Motor neuron (in vitro differentiated cells): ENCODE results near the gene TLK2. TPM values are rescaled to one million over a fixed set of nuclear protein-coding genes. Genes with fewer than 3 reads are reported as not detected.
"Not testable (repeated sequence)": the region's sequence is repeated elsewhere in the genome, so short reads cannot be mapped to it uniquely, and the experiment has no call there.

Experiments used
- ATAC-seq, 8 experiments: fragments of 200-7000 bp; cut with Tn5 transposase; replicated peaks in 6 of 8; 2 replicates each; pipeline ENCODE4 v1.8.0; 2021; ENCODE audit warnings: mild to moderate bottlenecking in 8 of 8, moderate library complexity in 8 of 8
- H3K27ac ChIP-seq, 2 donors: fragments of 250-450 bp; sonication (Bioruptor Pico); 2 replicates each; pipeline ENCODE4 v1.9.0; 2021; ENCODE audit warnings: antibody characterized with exemption in 2 of 2, mild to moderate bottlenecking in 2 of 2, moderate library complexity in 1 of 2
- H3K4me1 ChIP-seq, 2 donors: fragments of 250-450 bp; sonication (Bioruptor Pico); replicated peaks in 1 of 2; 2 replicates each; pipeline ENCODE4 v1.6.1; 2021; ENCODE audit warnings: antibody characterized with exemption in 2 of 2, mild to moderate bottlenecking in 2 of 2, moderate library complexity in 1 of 2
- H3K4me3 ChIP-seq, 5 donors: fragments of 250-450 bp; sonication (Bioruptor Pico); 2 replicates each; pipeline ENCODE4 v1.9.0; 2021; ENCODE audit warnings: antibody characterized with exemption in 5 of 5, mild to moderate bottlenecking in 5 of 5, moderate library complexity in 4 of 5
- WGBS, 10 experiments: fragments of 450-650 bp; shearing (Covaris generic); methylation state at CpG; one replicate each; pipeline ENCODE4 v1.0.0; 2022; 5-methylcytosine and 5-hydroxymethylcytosine counted together
- in situ Hi-C, 9 experiments: fragments of 400-800 bp; cut with MboI; loops; one replicate each; pipeline ENCODE4 v1.15.0; 2021; ENCODE audit warnings: low sequenced_read_pairs in 9 of 9, low pct_unique_long_range_greater_than_20kb in 2 of 9; ENCODE audit not compliant: unreplicated experiment in 9 of 9
- total RNA-seq, 8 experiments: library from RNA; unstranded; fragments of 300-600 nt; gene quantifications; 2 replicates each; pipeline versions ENCODE4 v1.2.3 to v1.2.4, GENCODE V29; 2022

The TLK2 gene
- total RNA-seq, 8 experiments from 2014 or later, result 25.2 to 54.5 (median 49.5) TPM

DNA sequence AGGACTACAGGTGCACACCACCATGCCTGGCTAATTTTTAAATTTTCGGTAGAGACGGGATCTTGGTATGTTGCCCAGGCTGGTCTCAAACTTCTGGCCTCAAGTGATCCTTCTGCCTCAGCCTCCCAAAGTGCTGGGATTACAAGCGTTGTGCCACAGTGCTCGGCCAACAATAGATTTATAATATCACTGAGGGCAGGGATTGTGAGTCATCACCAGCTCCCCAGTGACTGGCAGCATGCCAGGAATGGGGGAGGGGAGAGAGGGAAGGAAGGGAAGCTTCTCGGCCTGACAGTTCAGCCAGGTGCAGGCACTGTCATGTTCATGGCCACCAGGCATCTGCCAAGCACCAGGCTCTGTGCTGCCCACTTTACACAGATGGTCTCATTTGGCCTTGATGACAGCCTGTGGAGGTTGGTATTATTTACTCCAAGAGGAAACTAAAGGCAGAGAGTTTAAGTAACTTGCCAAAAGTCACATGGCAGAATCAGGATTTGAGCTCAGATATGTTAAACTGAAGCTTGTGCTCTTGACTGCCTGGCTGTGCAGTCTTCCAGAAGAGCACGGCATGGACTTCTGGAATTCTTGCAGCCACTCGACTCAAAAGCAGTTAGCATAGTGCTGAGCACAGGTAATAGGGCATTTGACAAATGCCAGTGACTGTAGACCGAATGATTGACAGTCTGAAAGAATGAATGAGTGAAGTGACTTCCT, 7.8 kb upstream of the TLK2 start:
- in situ Hi-C loops, H3K4me3 ChIP-seq, H3K27ac ChIP-seq: not testable (repeated sequence)
- WGBS, 10 experiments, result 40% methylated on average over 1 of the region's 8 CpGs; no CpG with 5 or more reads in 9 of the 10 experiments
- peak; percentile 47 to 86 (median 56) for ATAC-seq
- H3K4me1 ChIP-seq, result peaks cover 7 to 11% of the 10 kb centered on the region in 2 donors

DNA sequence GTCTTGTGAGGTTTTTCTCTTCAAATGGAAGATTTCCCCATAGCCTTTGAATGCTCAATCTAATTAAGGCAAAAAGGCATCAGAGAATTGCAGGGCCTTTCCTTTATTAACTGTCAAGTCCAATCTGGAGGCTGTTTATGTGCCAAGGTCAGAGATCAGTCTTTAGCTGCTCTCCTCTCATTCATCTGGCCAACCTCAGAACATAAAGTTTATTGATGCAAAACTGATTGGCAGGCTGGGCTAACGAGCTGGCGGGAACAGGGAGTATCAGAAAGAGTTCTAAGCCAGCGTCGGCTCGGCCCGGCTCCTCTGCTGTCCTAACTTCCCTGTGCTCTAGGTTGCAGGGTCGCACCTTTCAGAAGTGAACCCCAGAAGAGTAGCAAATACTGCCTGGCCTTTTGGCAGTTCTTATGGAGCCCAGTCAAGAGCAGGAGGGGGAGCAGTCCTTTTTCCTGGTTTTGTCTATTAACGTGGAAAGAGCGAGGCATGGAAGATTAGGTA, 7.2 kb upstream of the TLK2 start:
- ATAC-seq, result peak in 4 of 8 experiments; percentile 7 to 24 (median 18)
- H3K4me1 ChIP-seq, result peaks cover 7 to 11% of the 10 kb centered on the region in 2 donors
- H3K4me3 ChIP-seq, in situ Hi-C loops, H3K27ac ChIP-seq: not testable (repeated sequence)
- WGBS, 10 experiments, result 20 to 55% (median 40%) methylated on average over 1 to 8 of the region's 9 CpGs; no CpG with 5 or more reads in 7 of the 10 experiments

DNA sequence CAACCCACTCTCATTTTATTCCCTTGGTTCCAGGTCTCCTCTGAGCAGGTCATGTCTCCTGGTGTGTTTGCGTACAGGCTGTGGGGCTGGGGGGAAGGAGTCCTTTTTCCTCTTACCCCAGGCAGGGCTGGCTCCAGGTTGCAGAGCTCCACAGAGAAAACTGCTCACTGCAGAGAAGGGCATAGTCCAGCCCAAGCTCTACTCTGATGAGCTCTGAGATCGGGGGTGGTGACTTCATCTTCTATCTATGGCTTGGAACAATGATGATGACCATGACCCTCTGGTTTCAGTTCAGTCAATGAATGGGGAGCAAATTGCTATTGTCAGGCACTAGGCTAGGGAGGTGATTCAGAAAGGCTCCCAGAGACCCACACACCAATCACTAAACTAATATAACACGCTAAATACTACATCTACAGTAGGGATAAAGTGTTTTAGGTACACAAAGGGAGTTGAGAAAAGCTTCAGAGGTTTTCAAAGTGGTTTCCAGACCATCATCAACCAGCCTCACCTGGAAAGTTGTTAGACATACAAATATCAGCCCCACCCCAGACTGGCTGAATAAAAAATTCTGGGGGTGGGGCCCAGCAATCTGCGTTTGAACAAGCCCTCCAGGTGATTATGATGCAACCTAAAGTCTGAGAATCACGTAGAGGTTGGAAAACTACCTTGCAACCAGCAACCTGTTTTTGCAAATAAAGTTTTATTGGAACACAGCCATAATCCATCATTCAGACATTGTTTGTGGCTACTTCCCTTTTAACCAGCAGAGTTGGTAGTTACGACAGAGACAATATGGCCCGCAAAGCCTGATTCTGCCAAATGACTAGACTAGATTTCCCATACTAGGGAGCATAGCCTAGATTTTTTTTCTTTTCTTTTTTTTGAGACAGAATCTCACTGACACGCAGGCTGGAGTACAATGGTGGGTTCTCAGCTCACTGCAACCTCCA, 5.3 kb upstream of the TLK2 start:
- Histone ChIP-seq H3K27ac (peak overlapping the region in 1 of 2 donors; percentile 43), H3K4me1 (peaks cover 13% of the 10 kb centered on the region in 2 donors)
- H3K4me3 ChIP-seq, in situ Hi-C loops: not testable (repeated sequence)
- peak in 5 of 8 experiments; percentile 76 to 87 (median 77) for ATAC-seq
- WGBS, 10 experiments, result 71 to 100% (median 81%) methylated on average over 1 to 3 of the region's 8 CpGs; no CpG with 5 or more reads in 6 of the 10 experiments

DNA sequence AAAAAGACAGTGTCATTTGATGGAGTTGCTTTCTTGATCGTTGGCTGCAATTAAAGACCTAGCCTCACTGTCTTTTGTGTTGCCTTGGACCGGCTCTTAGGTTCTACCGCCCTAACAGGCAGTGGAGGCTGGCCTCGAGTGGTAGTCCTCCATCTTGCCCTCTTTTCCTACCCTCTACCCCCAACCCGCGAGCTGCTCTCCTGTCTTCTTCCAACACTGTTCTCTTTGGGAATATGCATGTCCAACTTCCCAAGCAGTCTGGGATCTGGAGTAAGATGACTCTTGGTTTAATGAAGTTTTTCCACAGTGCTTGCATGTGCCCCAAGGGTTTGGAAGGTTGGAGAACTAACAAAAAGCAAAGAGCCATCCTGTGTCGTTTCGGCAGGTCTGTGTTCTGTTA, 1.5 kb upstream of the TLK2 start:
- Histone ChIP-seq H3K4me1 (peaks cover 15% of the 10 kb centered on the region in 2 donors), H3K4me3 (peak overlapping the region; percentile 83 to 100 (median 100))
- H3K27ac ChIP-seq, ATAC-seq, in situ Hi-C loops: not testable (repeated sequence)
- WGBS, 10 experiments, result 73 to 93% (median 86%) methylated on average over 2 to 6 of the region's 8 CpGs; no CpG with 5 or more reads in 1 of the 10 experiments

DNA sequence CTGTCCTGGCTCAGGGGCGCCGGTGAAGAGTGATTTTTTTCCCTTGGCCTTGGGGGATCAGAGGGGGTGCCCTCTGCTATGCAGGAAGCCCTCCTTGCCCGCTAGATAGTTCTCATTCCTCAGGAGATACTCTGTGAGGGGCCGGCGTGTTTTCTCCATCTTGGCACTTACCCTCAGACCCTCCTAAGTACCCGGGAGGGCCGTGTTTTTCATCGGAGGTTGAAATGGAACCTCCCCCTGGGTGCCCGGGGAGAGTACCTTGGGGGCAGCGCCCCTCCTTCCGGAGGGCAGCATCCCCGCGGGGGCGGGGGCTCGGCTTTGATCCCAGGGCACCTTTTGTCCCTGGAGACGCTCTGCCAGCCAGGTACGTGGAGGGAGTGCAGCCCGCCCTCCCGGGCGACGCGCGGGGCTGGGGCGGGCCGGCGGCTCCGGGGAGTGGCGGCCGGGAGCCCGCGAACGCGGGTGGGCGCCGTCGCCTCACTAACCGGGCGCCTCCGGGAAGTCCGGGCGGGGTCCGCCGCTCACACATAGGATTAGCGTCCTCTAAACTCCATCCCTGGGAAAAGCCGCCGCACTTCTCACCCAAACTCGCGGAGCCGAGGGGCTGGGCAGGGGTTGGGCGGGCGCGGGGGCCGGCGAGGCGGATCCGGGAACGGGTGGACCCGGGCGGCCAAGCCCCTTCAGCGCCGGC, 762 bp upstream of the TLK2 start:
- peak overlapping the region; percentile 85 to 95 for H3K27ac ChIP-seq
- H3K4me3 ChIP-seq, result peak overlapping the region; percentile 83 to 100 (median 100)
- WGBS, 10 experiments, result 0 to 33% (median 30%) methylated on average over 1 to 2 of the region's 61 CpGs; no CpG with 5 or more reads in 5 of the 10 experiments
- H3K4me1 ChIP-seq, result peaks cover 12 to 15% of the 10 kb centered on the region in 2 donors
- ATAC-seq, result peak in 6 of 8 experiments; percentile 29 to 67 (median 40)
- in situ Hi-C loops, result not testable (repeated sequence)

DNA sequence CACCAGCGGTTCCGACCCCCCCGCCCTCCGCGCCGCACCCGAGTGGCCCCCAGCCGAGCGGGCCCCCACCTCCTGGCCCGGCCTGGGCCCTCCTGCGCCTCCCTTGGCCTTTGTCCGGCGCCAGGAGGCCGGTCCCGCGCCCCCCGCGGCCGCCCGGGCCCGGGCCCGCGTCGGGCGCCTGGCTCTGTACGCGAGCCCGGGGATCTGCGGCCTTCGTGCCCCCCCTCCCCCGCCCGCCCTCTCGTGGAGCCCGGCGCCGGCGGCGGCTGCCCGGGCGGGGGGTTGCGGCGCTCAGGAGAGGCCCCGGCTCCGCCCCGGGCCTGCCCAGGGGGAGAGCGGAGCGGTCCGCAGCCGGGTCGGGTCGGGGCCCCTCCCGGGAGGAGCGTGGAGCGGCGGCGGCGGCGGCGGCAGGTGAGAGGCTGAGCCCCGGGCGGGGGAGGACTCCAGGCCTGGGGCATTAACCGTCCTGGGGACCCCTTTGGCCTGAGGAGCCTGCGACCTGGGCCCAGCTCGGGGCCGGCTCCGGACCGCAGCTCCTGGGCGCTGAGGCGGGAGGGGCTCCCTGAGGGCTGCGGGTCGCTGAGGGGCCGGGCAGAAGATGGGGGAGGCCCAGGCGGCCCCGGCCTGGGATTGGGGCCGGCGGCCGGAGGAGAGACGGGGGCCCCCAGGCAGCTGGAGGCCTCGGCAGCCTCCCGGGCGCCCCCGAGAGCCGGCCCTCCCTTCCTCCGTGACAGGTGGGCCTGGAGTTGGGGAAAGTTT, 434 bp downstream of the TLK2 start:
- Histone ChIP-seq H3K4me3 (peak overlapping the region; percentile 83 to 100 (median 100)), H3K4me1 (peaks cover 6 to 15% of the 10 kb centered on the region in 2 donors), H3K27ac (peak overlapping the region; percentile 95 to 98)
- in situ Hi-C loops, result not testable (repeated sequence)
- WGBS, 10 experiments, result no CpG with 5 or more reads among the region's 84 CpGs
- ATAC-seq, result peak in 7 of 8 experiments; percentile 8 to 43 (median 22)

DNA sequence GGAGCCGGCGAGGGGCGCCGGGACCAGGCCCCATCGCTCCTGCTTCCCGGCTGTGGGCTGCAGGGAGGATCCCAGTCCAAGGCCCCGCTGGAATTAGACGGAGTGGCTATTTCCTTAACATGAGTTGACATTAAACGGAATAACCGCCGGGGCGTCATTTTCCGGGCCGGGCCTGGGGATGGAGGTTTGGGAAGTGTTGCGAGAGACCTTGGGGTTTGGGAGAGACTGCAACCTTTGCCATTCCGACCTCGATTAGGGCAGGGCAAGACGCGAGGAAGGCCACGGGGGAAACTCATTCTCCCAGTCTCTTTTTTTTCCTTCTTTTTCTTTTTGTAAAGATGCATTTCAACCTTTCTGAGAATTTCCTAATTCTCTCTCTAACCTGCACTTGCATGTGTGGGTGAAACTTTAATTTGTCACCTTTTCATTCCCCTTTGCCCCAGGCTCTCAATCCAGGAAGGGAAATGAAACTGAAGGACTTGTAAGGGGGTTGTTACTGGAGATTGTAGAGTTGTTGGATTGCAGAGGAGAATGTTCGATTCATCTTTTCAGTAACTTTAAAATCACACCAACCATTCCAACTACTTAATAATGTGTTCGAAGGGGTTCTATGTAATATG, 1.1 kb downstream of the TLK2 start:
- peak in 3 of 8 experiments; percentile 2 to 6 (median 4) for ATAC-seq
- in situ Hi-C loops, result not testable (repeated sequence)
- WGBS, 10 experiments, result 0% methylated on average over 1 to 5 of the region's 22 CpGs; no CpG with 5 or more reads in 7 of the 10 experiments
- Histone ChIP-seq H3K27ac (peak overlapping the region; percentile 95 to 98), H3K4me3 (peak overlapping the region; percentile 83 to 100 (median 100)), H3K4me1 (peaks cover 6 to 15% of the 10 kb centered on the region in 2 donors)

DNA sequence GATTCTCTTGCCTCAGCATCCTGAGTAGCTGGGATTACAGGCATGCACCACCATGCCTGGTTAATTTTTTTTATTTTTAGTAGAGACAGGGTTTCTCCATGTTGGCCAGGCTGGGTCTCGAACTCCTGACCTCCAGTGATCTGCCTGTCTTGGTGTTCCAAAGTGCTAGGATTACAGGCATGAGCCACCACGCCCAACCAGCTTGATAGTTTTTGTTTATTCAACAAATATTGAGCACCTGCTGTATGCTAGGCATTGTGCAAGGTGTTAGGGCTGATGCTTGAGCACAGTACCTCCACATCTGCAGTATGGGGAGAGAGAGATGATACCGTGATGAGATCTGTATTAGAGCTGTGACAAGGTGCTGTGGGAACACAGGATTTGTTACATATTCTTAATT, 3.9 kb downstream of the TLK2 start:
- H3K27ac ChIP-seq, ATAC-seq, H3K4me3 ChIP-seq, in situ Hi-C loops, H3K4me1 ChIP-seq: not testable (repeated sequence)
- 100% methylated on average over 1 of the region's 3 CpGs; no CpG with 5 or more reads in 8 of the 10 experiments for WGBS, 10 experiments

DNA sequence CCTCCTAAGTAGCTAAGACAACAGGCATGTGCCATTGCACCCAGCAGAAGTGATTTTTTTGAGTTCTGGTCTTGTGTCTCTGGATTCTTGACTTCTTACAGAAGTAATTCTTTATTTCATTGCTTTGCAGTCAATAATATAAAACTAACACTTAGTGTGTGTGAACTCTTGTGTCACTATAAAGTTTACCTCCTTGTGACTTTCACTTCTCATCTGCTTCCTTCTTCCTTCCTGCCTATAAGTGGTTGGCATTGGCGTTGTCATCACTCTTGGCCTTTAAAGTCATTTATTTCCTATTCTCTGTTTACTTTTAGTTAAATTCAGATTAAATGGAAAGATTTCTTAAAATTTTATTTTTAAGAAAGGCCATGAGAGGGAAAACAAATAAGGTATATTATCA, 12.4 kb downstream of the TLK2 start:
- in situ Hi-C loops, H3K27ac ChIP-seq, ATAC-seq, H3K4me3 ChIP-seq, H3K4me1 ChIP-seq: not testable (repeated sequence)
- 100% methylated on average over 1 of the region's 1 CpG; no CpG with 5 or more reads in 9 of the 10 experiments for WGBS, 10 experiments

DNA sequence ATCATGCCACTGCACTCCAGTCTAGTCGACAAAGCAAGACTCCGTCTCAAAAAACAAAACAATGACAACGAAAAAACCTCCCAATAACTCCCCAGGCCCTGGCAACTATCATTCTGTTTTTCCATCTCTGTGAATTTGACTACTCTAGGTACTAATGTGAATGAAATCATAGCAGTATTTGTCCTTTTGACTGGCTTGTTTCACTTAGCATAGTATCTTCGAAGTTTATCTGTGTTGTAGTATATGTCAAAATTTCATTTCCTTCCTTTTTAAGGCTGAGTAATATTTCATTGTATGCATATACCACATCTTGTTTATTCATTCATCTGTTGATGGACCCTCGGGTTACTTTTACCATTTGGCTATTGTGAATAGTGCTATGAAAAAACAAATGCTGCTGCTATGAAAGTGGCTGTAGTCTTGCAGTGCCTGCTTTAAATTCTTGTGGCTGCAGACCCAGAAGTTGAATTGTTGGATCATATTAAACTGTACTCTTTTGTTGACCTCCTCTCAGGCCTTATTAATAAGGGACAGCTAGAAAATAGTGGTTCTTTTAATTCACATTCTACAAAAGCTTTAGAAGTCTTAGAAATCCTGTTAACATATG, 14.5 kb downstream of the TLK2 start:
- ATAC-seq, in situ Hi-C loops, H3K27ac ChIP-seq, H3K4me1 ChIP-seq, H3K4me3 ChIP-seq: not testable (repeated sequence)
- 60 to 100% (median 100%) methylated on average over 1 to 5 of the region's 5 CpGs; no CpG with 5 or more reads in 3 of the 10 experiments for WGBS, 10 experiments

DNA sequence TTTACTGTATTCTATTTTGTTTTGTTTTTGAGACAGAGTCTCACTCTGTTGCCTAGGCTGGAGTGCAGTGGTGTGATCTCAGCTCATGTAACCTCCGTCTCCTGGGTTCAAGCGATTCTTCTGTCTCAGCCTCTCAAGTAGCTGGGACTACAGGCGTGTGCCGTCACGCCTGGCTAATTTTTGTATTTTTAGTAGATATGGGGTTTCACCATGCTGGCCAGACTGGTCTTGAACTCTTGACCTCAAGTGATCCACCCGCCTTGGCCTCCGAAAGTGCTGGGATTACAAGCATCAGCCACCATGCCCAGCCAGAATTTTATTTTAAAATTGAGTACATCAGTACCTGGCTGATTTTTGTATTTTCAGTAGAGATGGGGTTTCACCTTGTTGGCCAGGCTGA, 15.4 kb downstream of the TLK2 start:
- H3K4me1 ChIP-seq, result not testable (repeated sequence)

More for the DNA sequence above, 15.4 kb downstream of the TLK2 start:
- 80 to 100% methylated on average over 1 to 2 of the region's 7 CpGs; no CpG with 5 or more reads in 8 of the 10 experiments for WGBS, 10 experiments
- in situ Hi-C loops, H3K4me3 ChIP-seq, ATAC-seq, H3K27ac ChIP-seq: not testable (repeated sequence)
